ENCODE results near the gene USP28. TPM values are rescaled to one million over a fixed set of nuclear protein-coding genes. Genes with fewer than 3 reads are reported as not detected.

The USP28 gene
- total RNA-seq, 2 experiments from 2014 or later, result 7.9 to 9.4 TPM

DNA sequence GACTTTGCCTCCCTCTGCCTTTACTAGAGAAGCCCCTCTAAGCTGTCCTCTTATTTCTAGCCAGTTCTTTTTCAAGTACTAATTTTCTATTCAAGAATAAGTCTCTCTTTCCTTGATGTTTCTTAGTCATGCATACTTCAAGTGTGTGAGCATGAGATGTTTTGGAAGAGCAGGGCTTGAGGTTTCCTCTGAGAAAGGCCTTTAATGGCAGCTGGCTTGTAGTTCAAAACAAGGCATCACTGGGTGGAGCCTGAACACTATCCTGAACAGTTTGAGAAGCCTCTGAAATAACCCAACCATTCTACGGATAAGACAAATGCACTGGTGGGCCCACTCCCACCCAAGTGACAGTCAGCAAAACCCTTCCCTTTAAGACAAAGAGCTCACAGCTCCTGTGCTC lies 58.2 kb downstream of the USP28 start:
- Histone ChIP-seq H3K4me3 (ENCODE audit: low read length) (no peak overlapping the region), H3K9me3 (ENCODE audit: control insufficient read depth in 1 of 2, insufficient read depth in 1 of 2, low read length in 2 of 2) (no peaks in the 10 kb centered on the region), H3K36me3 (ENCODE audit: insufficient read depth, low read length) (peaks cover 18% of the 10 kb centered on the region), H3K27ac (ENCODE audit: low read depth in 1 of 2, low read length in 2 of 2) (no peak overlapping the region), H3K4me1 (ENCODE audit: insufficient read depth, low read length) (no peaks in the 10 kb centered on the region), H3K27me3 (ENCODE audit: control insufficient read depth in 1 of 2, insufficient read depth in 2 of 2, low read length in 2 of 2) (no peaks in the 10 kb centered on the region)
- ChIA-PET CTCF (no interaction called here), POLR2A (no interaction called here)
- TF ChIP-seq, protein P1, sequence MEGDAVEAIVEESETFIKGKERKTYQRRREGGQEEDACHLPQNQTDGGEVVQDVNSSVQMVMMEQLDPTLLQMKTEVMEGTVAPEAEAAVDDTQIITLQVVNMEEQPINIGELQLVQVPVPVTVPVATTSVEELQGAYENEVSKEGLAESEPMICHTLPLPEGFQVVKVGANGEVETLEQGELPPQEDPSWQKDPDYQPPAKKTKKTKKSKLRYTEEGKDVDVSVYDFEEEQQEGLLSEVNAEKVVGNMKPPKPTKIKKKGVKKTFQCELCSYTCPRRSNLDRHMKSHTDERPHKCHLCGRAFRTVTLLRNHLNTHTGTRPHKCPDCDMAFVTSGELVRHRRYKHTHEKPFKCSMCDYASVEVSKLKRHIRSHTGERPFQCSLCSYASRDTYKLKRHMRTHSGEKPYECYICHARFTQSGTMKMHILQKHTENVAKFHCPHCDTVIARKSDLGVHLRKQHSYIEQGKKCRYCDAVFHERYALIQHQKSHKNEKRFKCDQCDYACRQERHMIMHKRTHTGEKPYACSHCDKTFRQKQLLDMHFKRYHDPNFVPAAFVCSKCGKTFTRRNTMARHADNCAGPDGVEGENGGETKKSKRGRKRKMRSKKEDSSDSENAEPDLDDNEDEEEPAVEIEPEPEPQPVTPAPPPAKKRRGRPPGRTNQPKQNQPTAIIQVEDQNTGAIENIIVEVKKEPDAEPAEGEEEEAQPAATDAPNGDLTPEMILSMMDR (IDR thresholded peaks at IDR 0.05), result no peak
- no peak for DNase-seq
- intact Hi-C loops (cut with DNase I, micrococcal nuclease), result no loop called here
- no peaks in the 10 kb centered on the region for H3K27me3 Mint-ChIP-seq
- H3K9me3 Mint-ChIP-seq, result no peaks in the 10 kb centered on the region
- H3K4me1 Mint-ChIP-seq (ENCODE audit: low read depth), result no peaks in the 10 kb centered on the region
- H3K4me3 Mint-ChIP-seq, result no peak overlapping the region
- no peak overlapping the region for H3K27ac Mint-ChIP-seq
- no peak for ATAC-seq (ENCODE audit: poor library complexity)
- peaks cover 68% of the 10 kb centered on the region for H3K36me3 Mint-ChIP-seq (ENCODE audit: low read depth)

DNA sequence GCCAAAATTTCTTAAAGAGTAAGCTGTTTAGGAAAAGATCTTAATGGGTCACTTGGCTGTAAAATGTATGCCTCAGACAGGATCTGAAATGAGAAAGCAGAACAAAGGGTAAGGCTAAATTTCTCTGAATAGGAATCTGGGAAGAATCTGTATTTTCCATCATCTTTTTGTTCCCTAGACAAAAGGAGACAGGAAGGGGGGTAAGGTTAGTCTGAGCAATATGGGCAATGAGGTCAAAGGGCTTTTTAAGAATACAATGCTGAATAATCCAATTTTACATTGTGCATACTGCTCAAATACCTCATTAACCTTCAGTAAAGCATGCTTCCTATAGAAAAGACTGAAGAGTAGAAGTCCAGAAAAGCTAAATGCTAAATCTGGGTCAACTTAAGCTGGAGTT lies 61.2 kb downstream of the USP28 start:
- CTCF ChIA-PET, result no interaction called here

DNA sequence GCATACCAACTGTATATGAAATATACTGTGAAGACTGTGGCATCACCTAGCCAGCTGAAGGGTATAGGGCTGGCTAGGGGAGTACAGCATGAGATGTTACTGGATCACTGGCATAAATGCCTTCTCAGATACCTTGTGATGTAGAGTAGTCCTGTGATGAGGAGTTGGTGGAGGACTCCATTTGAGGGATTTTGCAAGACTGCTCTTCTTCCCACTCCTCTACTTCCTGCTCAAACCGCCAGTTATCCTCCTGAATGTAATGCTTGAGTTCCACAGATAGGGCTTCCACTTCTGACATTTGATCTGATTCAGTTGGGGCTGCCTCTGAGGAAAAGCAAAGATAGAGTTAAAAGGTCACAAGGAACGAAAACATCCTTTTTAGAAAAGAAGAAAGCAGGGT lies 66.4 kb downstream of the USP28 start:
- H3K36me3 Mint-ChIP-seq (ENCODE audit: low read depth), result peaks cover 87% of the 10 kb centered on the region
- no peak for DNase-seq

More for the DNA sequence above, 61.2 kb downstream of the USP28 start:
- intact Hi-C loops (cut with DNase I, micrococcal nuclease), result no loop called here
- no peaks in the 10 kb centered on the region for H3K9me3 ChIP-seq (ENCODE audit: control insufficient read depth in 1 of 2, insufficient read depth in 1 of 2, low read length in 2 of 2)
- DNase-seq (no peak), ATAC-seq (ENCODE audit: poor library complexity) (no peak)
- Mint-ChIP-seq H3K36me3 (ENCODE audit: low read depth) (peaks cover 74% of the 10 kb centered on the region), H3K4me3 (no peak overlapping the region), H3K9me3 (no peaks in the 10 kb centered on the region), H3K27me3 (no peaks in the 10 kb centered on the region), H3K4me1 (ENCODE audit: low read depth) (no peaks in the 10 kb centered on the region), H3K27ac (no peak overlapping the region)
- POLR2A ChIA-PET, result no interaction called here
- no peak overlapping the region for H3K4me3 ChIP-seq (ENCODE audit: low read length)
- H3K27me3 ChIP-seq (ENCODE audit: control insufficient read depth in 1 of 2, insufficient read depth in 2 of 2, low read length in 2 of 2), result no peaks in the 10 kb centered on the region
- TF ChIP-seq, protein P1 (IDR thresholded peaks at IDR 0.05), result no peak
- H3K27ac ChIP-seq (ENCODE audit: low read depth in 1 of 2, low read length in 2 of 2), result no peak overlapping the region
- H3K4me1 ChIP-seq (ENCODE audit: insufficient read depth, low read length), result no peaks in the 10 kb centered on the region
- peaks cover 11% of the 10 kb centered on the region for H3K36me3 ChIP-seq (ENCODE audit: insufficient read depth, low read length)

More for the DNA sequence above, 66.4 kb downstream of the USP28 start:
- H3K36me3 ChIP-seq (ENCODE audit: insufficient read depth, low read length), result peaks cover 13% of the 10 kb centered on the region
- no peaks in the 10 kb centered on the region for H3K27me3 ChIP-seq (ENCODE audit: control insufficient read depth in 1 of 2, insufficient read depth in 2 of 2, low read length in 2 of 2)
- ChIA-PET POLR2A (no interaction called here), CTCF (no interaction called here)
- H3K27ac Mint-ChIP-seq, result no peak overlapping the region
- H3K4me3 Mint-ChIP-seq, result no peak overlapping the region
- no peaks in the 10 kb centered on the region for H3K27me3 Mint-ChIP-seq
- no peaks in the 10 kb centered on the region for H3K9me3 ChIP-seq (ENCODE audit: control insufficient read depth in 1 of 2, insufficient read depth in 1 of 2, low read length in 2 of 2)
- no peak overlapping the region for H3K27ac ChIP-seq (ENCODE audit: low read depth in 1 of 2, low read length in 2 of 2)
- no peaks in the 10 kb centered on the region for H3K4me1 ChIP-seq (ENCODE audit: insufficient read depth, low read length)
- no peak overlapping the region for H3K4me3 ChIP-seq (ENCODE audit: low read length)
- no peaks in the 10 kb centered on the region for H3K4me1 Mint-ChIP-seq (ENCODE audit: low read depth)
- TF ChIP-seq, protein P1 (IDR thresholded peaks at IDR 0.05), result no peak
- intact Hi-C loops (cut with DNase I, micrococcal nuclease), result loop anchor here in 1 of 2 experiments (5.0 kb wide), 1 partner anchor 453 kb away; no protein-coding TSS in a partner anchor
- no peak for ATAC-seq (ENCODE audit: poor library complexity)
- H3K9me3 Mint-ChIP-seq, result no peaks in the 10 kb centered on the region

Data from CD4-positive, alpha-beta T cell (primary cell).